K562 (cell line): ENCODE data around the gene CACNA1I. TPM values are rescaled to one million over a fixed set of nuclear protein-coding genes. Genes with fewer than 3 reads are reported as not detected.

Experiments
- AFF4 ChIP-seq: sonication (generic); formaldehyde crosslinking; IDR thresholded peaks from 2 replicates; pipeline ENCODE4 v1.8.0; 2023; ENCODE audit warnings: mild to moderate bottlenecking, missing genetic modification reagents
- BRD4 ChIP-seq: fragments of 200-600 bp; sonication (generic); IDR thresholded peaks from 2 replicates; pipeline ENCODE4 v1.6.1; 2017; ENCODE audit warnings: inconsistent platforms
- CBFA2T3 ChIP-seq: fragments of 450-650 bp; IDR thresholded peaks from 2 replicates; pipeline ENCODE4 v1.6.1; 2017
- ELF1 ChIP-seq: fragments of 200-800 bp; sonication (Bioruptor generic); IDR thresholded peaks from 2 replicates; pipeline ENCODE4 v1.6.1; 2016; ENCODE audit warnings: missing genetic modification characterization, missing compliant biosample characterization
- GATAD2B ChIP-seq: fragments of 450-650 bp; IDR thresholded peaks from 2 replicates; pipeline ENCODE4 v1.6.1; 2017; ENCODE audit warnings: mild to moderate bottlenecking, borderline replicate concordance
- HOXB6 ChIP-seq: fragments of 250-450 bp; sonication (Bioruptor Pico); IDR thresholded peaks from 2 replicates; pipeline ENCODE4 v1.5.1; 2022; ENCODE audit warnings: mild to moderate bottlenecking, borderline replicate concordance
- IRF2 ChIP-seq: sonication (generic); formaldehyde crosslinking; IDR thresholded peaks from 2 replicates; pipeline ENCODE4 v1.8.1; 2022; ENCODE audit warnings: mild to moderate bottlenecking, missing genetic modification reagents
- JUND ChIP-seq, 2 experiments: IDR thresholded peaks; 2 replicates in 1 of 2; 3 replicates in 1 of 2; pipeline ENCODE4 v1.6.1; 2011; ENCODE audit warnings: borderline replicate concordance in 2 of 2, low read depth in 2 of 2, low read length in 2 of 2, improper control_type of control experiment in 1 of 2, missing biosample characterization in 1 of 2, missing genetic modification characterization in 1 of 2, missing genetic modification reagents in 1 of 2
- MED1 ChIP-seq: sonication (generic); formaldehyde crosslinking; IDR thresholded peaks from 2 replicates; pipeline ENCODE4 v1.8.1; 2023; ENCODE audit warnings: missing genetic modification reagents, borderline replicate concordance
- NCOA4 ChIP-seq: fragments of 450-650 bp; IDR thresholded peaks from 2 replicates; pipeline ENCODE4 v1.6.1; 2018; ENCODE audit warnings: mild to moderate bottlenecking; ENCODE audit not compliant: partially characterized antibody
- POLR2G ChIP-seq: fragments of 200-400 bp; formaldehyde crosslinking; IDR thresholded peaks from 2 replicates; pipeline ENCODE4 v1.6.1; 2017; ENCODE audit warnings: low read depth, mild to moderate bottlenecking, antibody characterized with exemption, low read length, moderate library complexity
- PTBP1 ChIP-seq: fragments of 200-400 bp; formaldehyde crosslinking; IDR thresholded peaks from 2 replicates; pipeline ENCODE4 v1.6.1; 2017; ENCODE audit warnings: low read depth, low read length
- PURB ChIP-seq: sonication (generic); formaldehyde crosslinking; IDR thresholded peaks from 2 replicates; pipeline ENCODE4 v1.9.0; 2021; ENCODE audit warnings: low read depth, mild to moderate bottlenecking, missing genetic modification reagents
- RCOR1 ChIP-seq, 2 experiments: IDR thresholded peaks; 2 replicates each; pipeline ENCODE4 v1.6.1; 2012; ENCODE audit warnings: low read depth in 2 of 2, low read length in 2 of 2, borderline replicate concordance in 1 of 2, improper control_type of control experiment in 1 of 2
- RUNX1 ChIP-seq: sonication (generic); IDR thresholded peaks from 2 replicates; pipeline ENCODE4 v1.6.1; 2016; ENCODE audit warnings: antibody characterized with exemption, low read depth
- SNAPC5 ChIP-seq: fragments of 250-450 bp; sonication (Bioruptor Pico); IDR thresholded peaks from 2 replicates; pipeline ENCODE4 v1.8.0; 2021; ENCODE audit warnings: moderate library complexity, mild to moderate bottlenecking, inconsistent platforms
- SNRNP70 ChIP-seq: fragments of 200-400 bp; formaldehyde crosslinking; optimal IDR thresholded peaks from 2 replicates; pipeline ENCODE3; 2017; ENCODE audit warnings: low read depth, low read length
- TAF15 ChIP-seq: fragments of 200-400 bp; formaldehyde crosslinking; IDR thresholded peaks from 2 replicates; pipeline ENCODE4 v1.6.1; 2017; ENCODE audit warnings: mild to moderate bottlenecking, low read depth, low read length, moderate library complexity
- ZBTB2 ChIP-seq: fragments of 450-650 bp; IDR thresholded peaks from 2 replicates; pipeline ENCODE4 v1.6.1; 2016; ENCODE audit warnings: antibody characterized with exemption
- ZKSCAN8 ChIP-seq: fragments of 200-800 bp; sonication (Bioruptor generic); IDR thresholded peaks from 2 replicates; pipeline ENCODE4 v1.6.1; 2016; ENCODE audit warnings: missing genetic modification characterization, missing compliant biosample characterization
- ZNF197 ChIP-seq: fragments of 200-800 bp; sonication (Bioruptor generic); IDR thresholded peaks from 2 replicates; pipeline ENCODE4 v1.6.1; 2016; ENCODE audit warnings: low read depth, missing genetic modification characterization, missing compliant biosample characterization
- ZNF324 ChIP-seq: fragments of 250-450 bp; sonication (Bioruptor Pico); IDR thresholded peaks from 2 replicates; pipeline ENCODE4 v1.4.0; 2020; ENCODE audit warnings: mild to moderate bottlenecking
- ZNF507 ChIP-seq: conservative IDR thresholded peaks from 2 replicates; pipeline ENCODE4 v1.6.1; 2017; ENCODE audit warnings: missing genetic modification characterization, missing compliant biosample characterization
- ZNF586 ChIP-seq: fragments of 450-650 bp; formaldehyde crosslinking; conservative IDR thresholded peaks from 2 replicates; pipeline ENCODE4 v1.4.0; 2020; ENCODE audit warnings: mild to moderate bottlenecking, moderate library complexity
- ZNF695 ChIP-seq: fragments of 450-650 bp; formaldehyde crosslinking; IDR thresholded peaks from 2 replicates; pipeline ENCODE4 v1.4.0; 2020; ENCODE audit warnings: mild to moderate bottlenecking, moderate library complexity
- polyA plus RNA-seq, 8 experiments: library from polyadenylated mRNA; depleted of rRNA in 4 of 8; stranded (reverse) in 5 of 8; unstranded in 3 of 8; fragments of >200 nt; fragmentation: Nextera tagmentation in 2 of 8; fragmentation: Illumina TruSeq in 1 of 8; extraction: Ambion mirVana in 2 of 8; extraction: Trizol in 1 of 8; gene quantifications; 2 replicates each; pipeline versions ENCODE4 v1.2.1 to v1.2.3, GENCODE V29; 2011 to 2014; ENCODE audit warnings: inconsistent platforms in 1 of 8, missing spikeins in 1 of 8
- total RNA-seq, 7 experiments: library from RNA; depleted of rRNA in 6 of 7; stranded (reverse); fragments of >200 nt in 6 of 7; fragmentation: Illumina TruSeq in 2 of 7; extraction: Trizol in 2 of 7; gene quantifications; 2 replicates each; pipeline versions ENCODE4 v1.2.1 to v1.2.3, GENCODE V29; 2011 to 2021; ENCODE audit warnings: low replicate concordance in 1 of 7

Gene CACNA1I
- total and polyA plus RNA-seq, 9 of the 15 experiments (the other 6 are each of a cell fraction or from before 2014, with no cell fraction given): 0.01 to 0.79 (median 0.32) TPM; not detected in 1

GRCh38 chr22:39522567-39523300 is 47.8 kb upstream of the CACNA1I start (continued):
- no peak for TF ChIP-seq ZBTB2
- TF ChIP-seq ELF1 (tag): no peak
- TF ChIP-seq BRD4: no peak
- no peak for TF ChIP-seq ZNF586 (CRISPR knock-in tag)
- TF ChIP-seq SNAPC5 (CRISPR knock-in tag): no peak
- 0 out of 2 replicates have a peak, but pooled peaks have one; percentile 3 for TF ChIP-seq JUND (IDR thresholded peaks at IDR 0.05; ENCODE audit: borderline replicate concordance, low read depth, low read length)
- no peak for TF ChIP-seq JUND (tag; IDR thresholded peaks at IDR 0.05; ENCODE audit: borderline replicate concordance, low read depth, low read length)
- TF ChIP-seq ZNF695 (CRISPR knock-in tag): no peak
- no peak for TF ChIP-seq POLR2G
- no peak for TF ChIP-seq PURB (CRISPR knock-in tag)
- no peak for TF ChIP-seq NCOA4
- no peak for TF ChIP-seq PTBP1
- no peak for TF ChIP-seq RCOR1 (IDR thresholded peaks at IDR 0.05; ENCODE audit: borderline replicate concordance in 1 of 2, low read depth in 2 of 2, low read length in 2 of 2)
- TF ChIP-seq RUNX1: no peak
- TF ChIP-seq SNRNP70: no peak
- TF ChIP-seq CBFA2T3: no peak
- TF ChIP-seq MED1: 0 out of 2 replicates have a peak, but pooled peaks have one; percentile 29
- no peak for TF ChIP-seq ZKSCAN8 (CRISPR knock-in tag)
- no peak for TF ChIP-seq IRF2 (CRISPR knock-in tag)
- TF ChIP-seq GATAD2B: no peak
- no peak for TF ChIP-seq ZNF197
- peak; percentile 88 for TF ChIP-seq AFF4 (CRISPR knock-in tag)
- TF ChIP-seq ZNF324 (CRISPR knock-in tag): 0 out of 2 replicates have a peak, but pooled peaks have one; percentile 39
- 0 out of 2 replicates have a peak, but pooled peaks have one; percentile 34 for TF ChIP-seq HOXB6 (CRISPR knock-in tag)
- no peak for TF ChIP-seq ZNF507 (tag)
- no peak for TF ChIP-seq TAF15
